ENCODE data around the gene CXorf49.
"Not testable (repeated sequence)": the region's sequence is repeated elsewhere in the genome, so short reads cannot be mapped to it uniquely, and the experiment has no call there.

The CXorf49 gene

DNA sequence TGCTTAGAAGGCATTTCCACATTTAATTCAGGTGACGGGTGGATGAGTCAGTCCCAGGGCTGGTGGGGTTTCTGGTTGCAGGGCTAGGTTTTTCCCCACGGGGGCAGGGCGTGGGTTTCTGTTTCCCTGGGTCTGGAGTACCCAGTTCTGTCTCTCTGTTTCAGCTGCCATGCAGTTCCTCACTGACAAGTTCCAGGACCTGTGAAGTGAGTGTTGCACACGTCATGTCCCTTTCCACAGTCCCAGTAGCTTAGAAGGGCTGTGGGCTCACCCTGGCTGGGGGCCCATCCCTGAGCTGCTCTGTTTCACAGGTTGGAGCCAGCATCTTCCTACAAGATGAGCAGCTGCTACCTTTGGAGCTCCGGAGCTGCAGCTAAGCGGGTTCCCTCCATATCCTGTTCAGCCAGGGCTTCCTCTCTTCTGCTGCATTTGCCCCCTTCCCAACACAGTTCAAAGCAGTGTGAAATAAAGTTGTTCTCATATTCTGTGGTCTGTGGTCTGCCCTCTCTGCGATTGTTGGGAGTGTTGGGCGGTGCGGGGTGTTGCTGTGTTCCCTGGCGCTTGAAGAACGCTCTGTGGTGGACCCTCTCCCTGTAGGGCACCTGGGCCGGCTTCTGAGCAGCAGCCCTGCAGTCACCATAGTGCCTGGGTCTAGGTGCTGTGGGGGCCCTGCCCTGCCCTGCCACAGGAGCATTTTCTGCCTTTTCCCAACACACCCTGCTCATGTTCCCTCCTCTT is 46.9 kb downstream of the CXorf49 start:
- DNase-seq, result no peak

GRCh38 chrX:71669947-71670346 is 48.1 kb downstream of the CXorf49 start:
- not testable (repeated sequence) for DNase-seq

DNA sequence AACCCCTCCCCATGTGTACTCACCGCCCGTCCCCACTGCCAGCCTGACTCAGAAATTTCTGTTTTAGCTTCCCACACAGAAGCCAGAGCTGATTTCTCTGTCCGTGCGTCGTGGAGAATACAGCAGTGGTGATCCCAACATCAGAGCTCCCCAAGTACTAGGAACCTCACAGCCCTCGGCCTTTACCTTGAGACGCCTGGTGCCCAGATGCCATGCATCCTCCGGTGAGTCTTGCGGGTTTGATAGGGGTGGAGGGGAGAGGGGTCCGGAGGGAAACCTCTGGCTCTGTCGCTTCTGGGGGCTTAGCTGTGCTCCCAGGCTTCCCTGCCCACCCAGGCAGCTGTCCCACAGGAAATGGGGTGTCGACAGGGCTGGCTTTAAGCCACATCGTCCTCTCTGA is 48.6 kb downstream of the CXorf49 start:
- DNase-seq, result no peak

DNA sequence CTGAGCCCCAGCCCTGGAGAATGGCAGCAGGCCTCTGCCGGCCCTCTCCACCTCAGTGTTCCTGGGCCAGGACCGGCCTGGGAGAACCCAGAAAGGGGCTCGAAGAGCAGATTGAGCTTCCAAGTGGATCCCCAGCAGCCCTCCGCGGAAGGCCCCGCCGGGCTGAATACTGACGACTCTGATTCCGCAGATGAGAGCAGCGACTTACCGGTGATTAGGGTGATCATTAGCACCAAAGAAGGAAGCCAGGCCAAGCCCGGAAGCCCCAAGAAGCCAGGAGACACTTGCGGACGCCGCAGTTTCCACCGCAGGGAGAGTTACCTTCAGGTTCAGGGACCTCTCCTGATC is 49.9 kb downstream of the CXorf49 start:
- no peak for DNase-seq

- no peak for DNase-seq
Observed at GRCh38 chrX:71667328-71668247, 50.5 kb downstream of the CXorf49 start, which contains the start of gene LOC101059915. Gene LOC101059915, plus strand, starts transcription at chrX:71667546.

DNA sequence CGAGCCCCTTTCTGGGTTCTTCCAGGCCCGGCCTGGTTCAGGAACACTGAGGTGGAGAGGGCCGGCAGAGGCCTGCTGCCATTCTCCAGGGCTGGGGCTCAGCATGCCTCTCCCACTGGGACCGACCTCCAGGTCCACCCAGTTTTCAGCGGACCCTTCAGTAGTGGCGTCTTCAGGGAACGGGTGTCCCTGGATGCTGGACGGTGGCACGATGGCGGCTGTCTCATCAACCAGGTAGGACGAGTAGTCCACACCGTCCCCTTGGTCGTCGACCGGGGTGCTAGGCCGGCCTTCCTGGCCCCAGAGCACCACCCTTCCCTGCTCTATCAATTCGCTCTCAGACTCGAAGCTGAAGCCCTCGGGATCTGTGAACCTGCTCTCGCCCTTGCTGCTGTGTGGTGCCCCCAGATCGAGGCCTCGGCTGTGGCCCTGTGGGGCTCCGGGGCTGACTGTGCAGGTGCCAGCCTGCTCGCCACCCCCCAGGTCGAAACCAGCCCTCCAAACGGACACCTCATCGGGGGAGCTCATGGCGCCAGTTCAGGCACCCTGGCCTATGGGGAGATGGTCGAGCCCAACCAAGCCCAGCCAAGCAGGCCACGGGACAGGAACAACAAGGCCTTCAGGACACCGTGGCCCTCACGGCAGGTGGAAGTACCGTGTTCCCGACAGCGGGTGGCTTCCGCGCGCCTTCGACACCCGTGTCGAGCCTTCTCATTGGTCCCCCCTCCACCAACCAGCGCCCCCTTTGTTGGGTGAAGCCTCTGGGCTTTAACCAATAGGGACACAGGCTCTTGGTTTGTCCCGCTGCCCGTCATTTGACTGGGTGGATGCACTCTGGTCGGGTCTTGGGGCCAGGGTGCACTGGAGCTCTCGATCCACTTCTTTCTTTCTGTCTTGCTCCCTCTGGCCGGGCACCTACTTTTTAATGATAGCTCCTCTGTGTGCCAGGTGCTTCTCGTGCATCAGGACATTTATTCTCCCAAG is 51.6 kb downstream of the CXorf49 start:
- DNase-seq, result no peak

DNA sequence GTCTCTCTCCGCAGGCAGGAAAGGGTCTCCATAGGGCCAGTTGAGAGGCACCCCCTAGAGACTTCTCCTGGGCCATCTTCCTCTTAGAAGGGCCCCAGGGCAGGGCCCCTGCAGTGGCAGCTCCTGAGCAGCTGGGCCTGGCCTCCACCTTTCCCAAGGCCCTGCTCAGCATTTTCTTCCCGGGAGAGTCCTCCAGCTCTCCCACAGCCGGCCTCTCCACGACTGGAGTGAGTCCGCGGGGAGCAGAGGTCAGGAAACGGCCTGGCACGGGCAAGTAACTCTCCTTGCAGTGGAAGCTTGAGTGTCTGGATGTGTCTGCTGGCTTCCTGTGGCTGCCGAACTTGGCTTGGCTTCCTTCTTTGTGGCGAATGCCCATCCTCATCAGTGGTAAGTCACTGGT is 52.3 kb downstream of the CXorf49 start:
- DNase-seq, result no peak

GRCh38 chrX:71664889-71665491 is 53.1 kb downstream of the CXorf49 start:
- DNase-seq, result no peak
